Measurements from ENCODE around the gene RHOT2. TPM values are rescaled to one million over a fixed set of nuclear protein-coding genes. Genes with fewer than 3 reads are reported as not detected.

The RHOT2 gene
- total and polyA plus RNA-seq, 2 donors (not counting 3 experiments of a cell fraction or from before 2014, with no cell fraction given), result 106 to 139 TPM

- FAIRE-seq (no peak), DNase-seq (ENCODE audit: low read depth, low spot score) (no peak)
- no peaks in the 10 kb centered on the region for H3K27me3 ChIP-seq (ENCODE audit: control insufficient read depth in 2 of 2, insufficient read depth in 2 of 2, low read length in 2 of 2)
- H2AFZ ChIP-seq (ENCODE audit: low read depth, low read length), result no peak overlapping the region
- BruUV-seq (replicated peaks), result no TSS peak
- no peaks in the 10 kb centered on the region for H3K9me3 ChIP-seq (replicated peaks; ENCODE audit: control insufficient read depth, insufficient read depth, low read length)
- no peak overlapping the region for H3K27ac ChIP-seq (ENCODE audit: insufficient read depth, low read depth, low read length)
- H3K4me1 ChIP-seq (ENCODE audit: control insufficient read depth, extremely low read depth, insufficient read depth, low read length), result no peaks in the 10 kb centered on the region
- peaks cover 0 to 3% of the 10 kb centered on the region in 2 experiments for H3K36me3 ChIP-seq (ENCODE audit: control insufficient read depth in 2 of 2, extremely low read depth in 1 of 2, insufficient read depth in 2 of 2, low read length in 2 of 2)
- dilution Hi-C loops (cut with MboI; ENCODE audit: extremely low pct_ligation_motif_present, low sequenced_read_pairs) (no loop called here), intact Hi-C loops (cut with micrococcal nuclease) (no loop called here)
- ChIA-PET CTCF (interaction anchor here (0.7 to 1.4 kb wide), 2 partner anchors 24 to 26 kb away, joined by 3 read pairs; partner anchors contain the start of gene METTL26), POLR2A (no interaction called here)
- no peaks in the 10 kb centered on the region for H3K79me2 ChIP-seq (ENCODE audit: control insufficient read depth, insufficient read depth, low read length)
- H3K4me2 ChIP-seq (ENCODE audit: insufficient read depth, low read length), result no peak overlapping the region
- no peak overlapping the region for H3K4me3 ChIP-seq (replicated peaks in 1 of 3; ENCODE audit: insufficient read depth in 1 of 3, low read depth in 1 of 3, low read length in 3 of 3)
- H3K9me1 ChIP-seq (replicated peaks; ENCODE audit: control insufficient read depth, extremely low read depth, insufficient read depth, low read length), result no peaks in the 10 kb centered on the region
- no peak overlapping the region for H3K9ac ChIP-seq (replicated peaks; ENCODE audit: extremely low read depth, insufficient read depth, low read length)
- H4K20me1 ChIP-seq (replicated peaks; ENCODE audit: control insufficient read depth, extremely low read depth, insufficient read depth, low read length), result no peaks in the 10 kb centered on the region
- TF ChIP-seq EZH2 (IDR thresholded peaks at IDR 0.05; ENCODE audit: borderline replicate concordance, low read depth, low read length, severe bottlenecking) (no peak), GATA2 (IDR thresholded peaks at IDR 0.05; ENCODE audit: insufficient read depth, insufficient read length, low read depth, low read length) (no peak), POLR2AphosphoS5 (IDR thresholded peaks at IDR 0.05; ENCODE audit: insufficient read depth, low read depth, low read length) (no peak)
- TF ChIP-seq, protein P1, sequence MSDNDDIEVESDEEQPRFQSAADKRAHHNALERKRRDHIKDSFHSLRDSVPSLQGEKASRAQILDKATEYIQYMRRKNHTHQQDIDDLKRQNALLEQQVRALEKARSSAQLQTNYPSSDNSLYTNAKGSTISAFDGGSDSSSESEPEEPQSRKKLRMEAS (IDR thresholded peaks at IDR 0.05; ENCODE audit: insufficient read depth, insufficient read length), result no peak
These were observed 5.3 kb upstream of the RHOT2 start for GRCh38 chr16:662597-662996.

- no peak overlapping the region for H3K4me2 ChIP-seq (ENCODE audit: insufficient read depth, low read length)
- POLR2A ChIA-PET, result no interaction called here
- H3K36me3 ChIP-seq (ENCODE audit: control insufficient read depth in 2 of 2, extremely low read depth in 1 of 2, insufficient read depth in 2 of 2, low read length in 2 of 2), result peaks cover 2 to 18% of the 10 kb centered on the region in 2 experiments
- FAIRE-seq (no peak), DNase-seq (ENCODE audit: low read depth, low spot score) (no peak)
- BruUV-seq (replicated peaks), result no TSS peak
- H3K9ac ChIP-seq (replicated peaks; ENCODE audit: extremely low read depth, insufficient read depth, low read length), result no peak overlapping the region
- H3K27me3 ChIP-seq (ENCODE audit: control insufficient read depth in 2 of 2, insufficient read depth in 2 of 2, low read length in 2 of 2), result no peaks in the 10 kb centered on the region
- intact Hi-C loops (cut with micrococcal nuclease), result no loop called here
- no peaks in the 10 kb centered on the region for H4K20me1 ChIP-seq (replicated peaks; ENCODE audit: control insufficient read depth, extremely low read depth, insufficient read depth, low read length)
- peaks cover 18% of the 10 kb centered on the region for H3K79me2 ChIP-seq (ENCODE audit: control insufficient read depth, insufficient read depth, low read length)
- no peak overlapping the region for H3K27ac ChIP-seq (ENCODE audit: insufficient read depth, low read depth, low read length)
- H3K9me3 ChIP-seq (replicated peaks; ENCODE audit: control insufficient read depth, insufficient read depth, low read length), result no peaks in the 10 kb centered on the region
- no peak overlapping the region for H2AFZ ChIP-seq (ENCODE audit: low read depth, low read length)
- CTCF ChIA-PET, result no interaction called here
- H3K4me1 ChIP-seq (ENCODE audit: control insufficient read depth, extremely low read depth, insufficient read depth, low read length), result no peaks in the 10 kb centered on the region
- dilution Hi-C loops (cut with MboI; ENCODE audit: extremely low pct_ligation_motif_present, low sequenced_read_pairs), result no loop called here
- H3K4me3 ChIP-seq (replicated peaks in 1 of 3; ENCODE audit: insufficient read depth in 1 of 3, low read depth in 1 of 3, low read length in 3 of 3), result no peak overlapping the region
- H3K9me1 ChIP-seq (replicated peaks; ENCODE audit: control insufficient read depth, extremely low read depth, insufficient read depth, low read length), result no peaks in the 10 kb centered on the region
- TF ChIP-seq POLR2AphosphoS5 (IDR thresholded peaks at IDR 0.05; ENCODE audit: insufficient read depth, low read depth, low read length) (no peak), CTCF (IDR thresholded peaks at IDR 0.05; ENCODE audit: extremely low read depth in 1 of 2, insufficient read depth in 1 of 2, low read depth in 1 of 2, low read length in 2 of 2) (no peak), EZH2 (IDR thresholded peaks at IDR 0.05; ENCODE audit: borderline replicate concordance, low read depth, low read length, severe bottlenecking) (no peak), GATA2 (IDR thresholded peaks at IDR 0.05; ENCODE audit: insufficient read depth, insufficient read length, low read depth, low read length) (no peak), POLR2A (IDR thresholded peaks at IDR 0.05; ENCODE audit: low read depth, low read length) (no peak), FOS (IDR thresholded peaks at IDR 0.05; ENCODE audit: borderline replicate concordance, insufficient read depth, low read length) (no peak), JUN (IDR thresholded peaks at IDR 0.05; ENCODE audit: borderline replicate concordance, insufficient read depth, insufficient read length, low read depth) (no peak), MYC (IDR thresholded peaks at IDR 0.05; ENCODE audit: low read depth, low read length) (no peak)
- TF ChIP-seq, protein P1 (IDR thresholded peaks at IDR 0.05; ENCODE audit: insufficient read depth, insufficient read length), result no peak
These were observed 1.4 kb upstream of the RHOT2 start for GRCh38 chr16:666572-666971.

All from endothelial cell of umbilical vein (primary cell).